Measurements from ENCODE around the gene KRTAP5-10. TPM values are rescaled to one million over a fixed set of nuclear protein-coding genes. Genes with fewer than 3 reads are reported as not detected.
"Not testable (repeated sequence)": the region's sequence is repeated elsewhere in the genome, so short reads cannot be mapped to it uniquely, and the experiment has no call there.

KRTAP5-10 gene
- total and polyA plus RNA-seq, 2 donors (not counting 1 experiment from before 2014, with no cell fraction given) = not detected

DNA sequence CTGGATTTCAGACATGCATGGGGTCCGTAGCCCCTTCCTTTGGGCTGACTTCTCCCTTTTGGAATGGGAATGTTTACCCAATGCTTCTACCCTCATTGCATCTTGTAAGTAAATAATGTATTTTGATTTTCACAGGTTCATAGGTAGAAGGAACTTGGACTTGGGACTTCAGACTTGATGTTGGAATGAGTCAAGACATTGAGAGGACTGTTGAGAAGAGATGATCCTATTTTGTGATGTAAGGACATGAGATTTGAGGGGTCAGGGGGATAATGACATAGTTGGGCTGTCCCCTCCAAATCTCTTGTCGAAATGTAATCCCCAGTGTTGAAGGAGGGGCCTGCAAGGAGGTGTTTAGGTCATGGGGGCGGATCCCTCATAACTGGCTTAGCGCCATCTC lies 933 bp upstream of the KRTAP5-10 start:
- Histone ChIP-seq H4K20me1 (ENCODE audit: control insufficient read depth, extremely low read depth, insufficient read depth, low read length) (no peaks in the 10 kb centered on the region), H3K9me3 (ENCODE audit: control insufficient read depth, insufficient read depth, low read depth, low read length) (no peaks in the 10 kb centered on the region), H3K79me2 (ENCODE audit: control insufficient read depth, insufficient read depth, low read length) (no peaks in the 10 kb centered on the region), H3K4me3 (replicated peaks in 1 of 4; ENCODE audit: control extremely low read depth in 1 of 4, insufficient read depth in 1 of 4, low read depth in 3 of 4, low read length in 4 of 4) (no peak overlapping the region), H3K4me1 (ENCODE audit: control insufficient read depth, extremely low read depth, insufficient read depth, low read length) (no peaks in the 10 kb centered on the region), H3K36me3 (ENCODE audit: control insufficient read depth, insufficient read depth, low read length) (no peaks in the 10 kb centered on the region), H3K9ac (ENCODE audit: insufficient read depth, low read length) (no peak overlapping the region), H3K27ac (ENCODE audit: insufficient read depth, low read length) (no peak overlapping the region), H2AFZ (ENCODE audit: low read length) (no peak overlapping the region), H3K4me2 (ENCODE audit: extremely low read depth, insufficient read depth, low read length) (no peak overlapping the region), H3K27me3 (ENCODE audit: control insufficient read depth, insufficient read depth, low read length) (no peaks in the 10 kb centered on the region)
- no peak for TF ChIP-seq EZH2 (IDR thresholded peaks at IDR 0.05; ENCODE audit: low read length, missing control alignments)
- TF ChIP-seq, protein P1, sequence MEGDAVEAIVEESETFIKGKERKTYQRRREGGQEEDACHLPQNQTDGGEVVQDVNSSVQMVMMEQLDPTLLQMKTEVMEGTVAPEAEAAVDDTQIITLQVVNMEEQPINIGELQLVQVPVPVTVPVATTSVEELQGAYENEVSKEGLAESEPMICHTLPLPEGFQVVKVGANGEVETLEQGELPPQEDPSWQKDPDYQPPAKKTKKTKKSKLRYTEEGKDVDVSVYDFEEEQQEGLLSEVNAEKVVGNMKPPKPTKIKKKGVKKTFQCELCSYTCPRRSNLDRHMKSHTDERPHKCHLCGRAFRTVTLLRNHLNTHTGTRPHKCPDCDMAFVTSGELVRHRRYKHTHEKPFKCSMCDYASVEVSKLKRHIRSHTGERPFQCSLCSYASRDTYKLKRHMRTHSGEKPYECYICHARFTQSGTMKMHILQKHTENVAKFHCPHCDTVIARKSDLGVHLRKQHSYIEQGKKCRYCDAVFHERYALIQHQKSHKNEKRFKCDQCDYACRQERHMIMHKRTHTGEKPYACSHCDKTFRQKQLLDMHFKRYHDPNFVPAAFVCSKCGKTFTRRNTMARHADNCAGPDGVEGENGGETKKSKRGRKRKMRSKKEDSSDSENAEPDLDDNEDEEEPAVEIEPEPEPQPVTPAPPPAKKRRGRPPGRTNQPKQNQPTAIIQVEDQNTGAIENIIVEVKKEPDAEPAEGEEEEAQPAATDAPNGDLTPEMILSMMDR (conservative IDR thresholded peaks at IDR 0.05 in 1 of 2, IDR thresholded peaks at IDR 0.05 in 1 of 2; ENCODE audit: low read depth in 1 of 2, low read length in 2 of 2) = no peak
- DNase-seq (ENCODE audit: low read depth in 2 of 2) = no peak

DNA sequence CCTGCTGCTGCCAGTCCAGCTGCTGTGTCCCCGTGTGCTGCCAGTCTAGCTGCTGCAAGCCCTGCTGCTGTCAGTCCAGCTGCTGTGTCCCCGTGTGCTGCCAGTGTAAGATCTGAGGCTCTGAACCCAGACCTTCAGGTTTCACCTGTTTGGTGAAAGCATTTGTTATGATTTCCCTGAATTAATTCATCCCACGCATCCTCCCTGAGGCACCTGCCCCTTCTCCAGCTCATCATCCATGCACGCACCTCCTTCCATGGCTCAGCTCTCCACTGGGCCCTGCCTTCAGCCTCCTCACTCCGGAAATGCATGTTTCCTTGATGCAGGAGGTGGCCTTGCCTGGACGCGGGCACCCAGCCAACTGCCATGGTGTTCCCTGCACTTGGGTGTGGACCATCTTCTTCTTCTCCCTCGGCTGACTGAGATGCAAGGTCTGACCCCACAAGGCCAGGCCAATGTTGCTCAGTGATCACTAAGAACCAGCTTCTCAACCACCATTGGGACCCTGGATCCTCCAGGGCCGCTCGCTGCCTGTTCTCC lies 788 bp downstream of the KRTAP5-10 start:
- no peak for DNase-seq (ENCODE audit: low read depth in 2 of 2)
- TF ChIP-seq EZH2 (IDR thresholded peaks at IDR 0.05; ENCODE audit: low read length, missing control alignments) = no peak
- TF ChIP-seq, protein P1 (conservative IDR thresholded peaks at IDR 0.05 in 1 of 2, IDR thresholded peaks at IDR 0.05 in 1 of 2; ENCODE audit: low read depth in 1 of 2, low read length in 2 of 2) = no peak
- H3K27ac ChIP-seq (ENCODE audit: insufficient read depth, low read length) = no peak overlapping the region

DNA sequence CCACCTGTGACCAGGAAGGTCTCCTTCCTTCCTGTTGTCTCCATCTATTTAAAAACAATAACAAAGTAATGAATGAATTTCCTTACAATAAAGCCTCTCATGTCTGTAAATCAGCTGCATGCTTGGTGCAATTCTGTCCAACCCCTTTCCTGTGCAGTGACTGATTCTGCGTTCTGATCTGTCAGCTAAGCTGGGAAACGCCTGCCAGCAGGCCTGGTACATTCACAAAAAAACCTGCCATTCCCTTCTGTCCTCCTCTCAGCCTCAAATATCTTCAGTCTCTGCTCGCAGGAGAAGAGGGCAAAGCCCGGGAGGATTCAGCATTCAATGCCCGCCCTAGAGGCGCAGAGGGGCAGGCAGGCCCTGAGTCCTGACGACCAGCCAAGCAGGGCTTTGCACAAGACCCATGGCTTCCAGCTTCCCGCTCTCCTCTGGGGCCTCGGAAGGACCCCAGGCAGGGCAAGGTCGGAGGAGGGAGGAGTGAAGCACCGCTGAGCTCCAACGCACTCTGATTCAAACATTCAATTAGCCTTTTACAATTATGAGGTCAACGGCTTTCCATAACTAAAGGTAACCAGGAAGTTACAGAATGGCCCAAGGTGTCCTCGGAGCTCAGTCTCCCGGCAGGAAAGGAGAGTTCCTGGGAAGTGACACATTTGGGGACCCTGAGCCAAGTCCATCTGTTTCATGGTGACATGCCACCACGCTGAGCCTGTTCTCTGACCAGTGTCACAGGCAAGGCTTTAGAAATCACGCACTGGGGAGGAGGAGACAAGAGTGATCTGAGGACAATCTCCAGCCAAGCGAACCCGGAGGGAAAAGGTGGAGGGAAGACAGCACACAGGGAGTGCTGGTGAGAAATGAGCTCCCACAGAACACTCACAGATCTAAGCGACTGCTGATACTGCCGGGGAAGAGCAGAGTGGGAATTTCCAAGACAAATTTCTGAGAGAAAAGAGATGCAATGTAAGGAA lies 1.6 kb downstream of the KRTAP5-10 start:
- H3K9ac ChIP-seq (ENCODE audit: insufficient read depth, low read length); H3K4me2 ChIP-seq (ENCODE audit: extremely low read depth, insufficient read depth, low read length); H3K4me3 ChIP-seq (replicated peaks in 1 of 4; ENCODE audit: control extremely low read depth in 1 of 4, insufficient read depth in 1 of 4, low read depth in 3 of 4, low read length in 4 of 4); H3K79me2 ChIP-seq (ENCODE audit: control insufficient read depth, insufficient read depth, low read length); H4K20me1 ChIP-seq (ENCODE audit: control insufficient read depth, extremely low read depth, insufficient read depth, low read length); DNase-seq (ENCODE audit: low read depth in 2 of 2); H3K9me3 ChIP-seq (ENCODE audit: control insufficient read depth, insufficient read depth, low read depth, low read length); H3K4me1 ChIP-seq (ENCODE audit: control insufficient read depth, extremely low read depth, insufficient read depth, low read length); H2AFZ ChIP-seq (ENCODE audit: low read length); H3K27me3 ChIP-seq (ENCODE audit: control insufficient read depth, insufficient read depth, low read length); H3K36me3 ChIP-seq (ENCODE audit: control insufficient read depth, insufficient read depth, low read length); H3K27ac ChIP-seq (ENCODE audit: insufficient read depth, low read length): not testable (repeated sequence)

More for the DNA sequence above, 788 bp downstream of the KRTAP5-10 start:
- Histone ChIP-seq H3K4me2 (ENCODE audit: extremely low read depth, insufficient read depth, low read length) (no peak overlapping the region), H2AFZ (ENCODE audit: low read length) (no peak overlapping the region), H3K4me1 (ENCODE audit: control insufficient read depth, extremely low read depth, insufficient read depth, low read length) (no peaks in the 10 kb centered on the region), H3K79me2 (ENCODE audit: control insufficient read depth, insufficient read depth, low read length) (no peaks in the 10 kb centered on the region), H3K27me3 (ENCODE audit: control insufficient read depth, insufficient read depth, low read length) (no peaks in the 10 kb centered on the region), H3K36me3 (ENCODE audit: control insufficient read depth, insufficient read depth, low read length) (no peaks in the 10 kb centered on the region), H4K20me1 (ENCODE audit: control insufficient read depth, extremely low read depth, insufficient read depth, low read length) (no peaks in the 10 kb centered on the region), H3K9ac (ENCODE audit: insufficient read depth, low read length) (no peak overlapping the region), H3K4me3 (replicated peaks in 1 of 4; ENCODE audit: control extremely low read depth in 1 of 4, insufficient read depth in 1 of 4, low read depth in 3 of 4, low read length in 4 of 4) (no peak overlapping the region), H3K9me3 (ENCODE audit: control insufficient read depth, insufficient read depth, low read depth, low read length) (no peaks in the 10 kb centered on the region)

DNA sequence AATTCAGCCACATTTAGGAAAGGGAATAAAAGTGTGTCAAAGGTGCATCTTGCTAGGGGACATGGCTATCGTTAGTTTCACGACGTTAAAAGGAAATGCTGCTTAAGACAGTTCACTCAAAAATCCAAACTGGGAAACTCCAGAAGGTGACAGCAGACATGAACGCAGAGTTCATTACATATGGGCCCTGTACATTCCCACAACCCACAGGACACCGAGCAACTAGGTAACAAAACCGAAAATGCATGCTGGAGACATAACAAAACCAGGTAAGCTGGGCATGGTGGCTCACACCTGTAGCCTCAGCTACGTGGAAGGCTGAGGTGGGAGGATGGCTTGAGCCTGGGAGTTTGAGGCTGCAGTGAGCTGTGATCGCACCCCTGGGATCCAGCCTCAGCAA lies 2.3 kb downstream of the KRTAP5-10 start:
- not testable (repeated sequence) for H2AFZ ChIP-seq (ENCODE audit: low read length); H3K9ac ChIP-seq (ENCODE audit: insufficient read depth, low read length); H3K9me3 ChIP-seq (ENCODE audit: control insufficient read depth, insufficient read depth, low read depth, low read length); H3K4me3 ChIP-seq (replicated peaks in 1 of 4; ENCODE audit: control extremely low read depth in 1 of 4, insufficient read depth in 1 of 4, low read depth in 3 of 4, low read length in 4 of 4); DNase-seq (ENCODE audit: low read depth in 2 of 2); H3K79me2 ChIP-seq (ENCODE audit: control insufficient read depth, insufficient read depth, low read length); H3K4me1 ChIP-seq (ENCODE audit: control insufficient read depth, extremely low read depth, insufficient read depth, low read length); H3K27ac ChIP-seq (ENCODE audit: insufficient read depth, low read length); H4K20me1 ChIP-seq (ENCODE audit: control insufficient read depth, extremely low read depth, insufficient read depth, low read length); H3K36me3 ChIP-seq (ENCODE audit: control insufficient read depth, insufficient read depth, low read length); H3K27me3 ChIP-seq (ENCODE audit: control insufficient read depth, insufficient read depth, low read length); H3K4me2 ChIP-seq (ENCODE audit: extremely low read depth, insufficient read depth, low read length)

All from fibroblast of lung (primary cell).